ENCODE measurements around the gene GLIS1. TPM values are rescaled to one million over a fixed set of nuclear protein-coding genes. Genes with fewer than 3 reads are reported as not detected.

Gene GLIS1
- polyA plus RNA-seq, 1 donor: 0.58 TPM

DNA sequence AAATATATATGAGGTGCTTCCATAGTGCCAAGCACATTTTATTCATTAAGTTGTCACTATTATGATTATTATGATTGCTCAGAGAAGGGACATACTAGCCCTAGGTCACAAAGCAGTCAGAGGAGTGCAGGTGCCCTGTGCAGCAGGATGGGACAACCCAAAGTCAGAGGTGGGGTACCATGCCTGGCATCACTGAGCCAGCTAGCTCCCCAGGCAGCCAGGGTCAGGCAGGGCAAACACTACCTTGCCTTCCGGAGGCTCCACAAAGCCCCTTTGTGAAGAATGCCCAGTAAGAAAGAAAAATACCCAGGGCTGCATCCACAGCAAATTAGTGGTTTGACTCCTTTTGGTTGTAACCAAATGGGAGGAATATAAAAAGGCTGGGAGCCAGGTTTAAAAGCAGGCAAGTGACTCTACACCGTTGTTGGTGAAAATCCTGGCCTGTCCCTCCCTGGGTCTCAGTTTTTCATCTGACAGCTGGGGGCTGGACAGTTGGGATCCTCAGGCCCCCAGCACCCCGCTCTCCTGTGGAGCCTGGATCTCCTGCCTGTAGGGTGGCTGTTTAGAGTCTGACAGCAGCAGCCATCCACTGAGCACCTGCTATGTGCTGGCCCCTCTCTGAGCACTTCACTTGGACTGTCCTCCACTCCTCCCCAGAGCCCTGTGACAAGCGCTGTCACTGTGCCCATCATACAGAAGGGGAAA, 98.8 kb downstream of the GLIS1 start:
- Histone ChIP-seq H3K27ac (ENCODE audit: low read length) (no peak overlapping the region), H3K27me3 (ENCODE audit: control insufficient read depth, insufficient read depth, low read length) (peaks cover 4% of the 10 kb centered on the region), H3K36me3 (ENCODE audit: control insufficient read depth, insufficient read depth, low read length) (no peaks in the 10 kb centered on the region), H3K9me3 (ENCODE audit: control insufficient read depth, low read depth, low read length) (no peaks in the 10 kb centered on the region), H3K4me1 (ENCODE audit: control insufficient read depth, insufficient read depth, low read length) (no peaks in the 10 kb centered on the region), H3K4me3 (ENCODE audit: low read length) (no peak overlapping the region)
- no CpG with 5 or more reads among the region's 4 CpGs for WGBS (ENCODE audit: insufficient coverage, low lambda C conversion rate)
- no peak for DNase-seq

DNA sequence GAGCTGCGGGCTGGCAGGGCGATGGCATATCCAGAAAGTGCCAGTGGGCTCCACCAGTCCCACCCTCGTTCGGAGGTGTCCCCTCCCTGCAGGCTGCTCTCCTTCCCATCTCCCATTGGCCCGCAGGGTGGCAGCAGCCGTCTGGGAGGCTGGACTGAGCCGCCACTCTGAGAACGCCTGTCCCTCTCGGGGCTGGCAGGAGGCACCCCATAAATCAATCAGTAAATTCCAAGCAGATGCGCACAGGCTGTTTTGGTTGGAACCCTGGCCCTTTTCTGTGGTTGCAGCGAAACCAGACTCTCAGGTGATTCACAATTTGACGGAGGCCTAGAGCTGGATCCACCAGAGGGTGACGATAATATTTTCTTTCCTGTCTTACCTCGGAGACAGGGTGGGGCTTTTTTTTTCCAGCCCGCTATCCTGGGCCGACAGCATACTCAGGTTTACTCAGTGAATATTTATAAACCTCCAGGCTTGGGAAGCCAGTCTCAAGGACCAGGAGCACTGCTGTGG, 99.7 kb downstream of the GLIS1 start:
- peak in 1 of 2 donors; percentile 22 for DNase-seq
- Histone ChIP-seq H3K4me3 (ENCODE audit: low read length) (no peak overlapping the region), H3K9me3 (ENCODE audit: control insufficient read depth, low read depth, low read length) (no peaks in the 10 kb centered on the region), H3K4me1 (ENCODE audit: control insufficient read depth, insufficient read depth, low read length) (no peaks in the 10 kb centered on the region), H3K27me3 (ENCODE audit: control insufficient read depth, insufficient read depth, low read length) (peaks cover 8% of the 10 kb centered on the region), H3K36me3 (ENCODE audit: control insufficient read depth, insufficient read depth, low read length) (no peaks in the 10 kb centered on the region), H3K27ac (ENCODE audit: low read length) (no peak overlapping the region)
- no CpG with 5 or more reads among the region's 16 CpGs for WGBS (ENCODE audit: insufficient coverage, low lambda C conversion rate)

DNA sequence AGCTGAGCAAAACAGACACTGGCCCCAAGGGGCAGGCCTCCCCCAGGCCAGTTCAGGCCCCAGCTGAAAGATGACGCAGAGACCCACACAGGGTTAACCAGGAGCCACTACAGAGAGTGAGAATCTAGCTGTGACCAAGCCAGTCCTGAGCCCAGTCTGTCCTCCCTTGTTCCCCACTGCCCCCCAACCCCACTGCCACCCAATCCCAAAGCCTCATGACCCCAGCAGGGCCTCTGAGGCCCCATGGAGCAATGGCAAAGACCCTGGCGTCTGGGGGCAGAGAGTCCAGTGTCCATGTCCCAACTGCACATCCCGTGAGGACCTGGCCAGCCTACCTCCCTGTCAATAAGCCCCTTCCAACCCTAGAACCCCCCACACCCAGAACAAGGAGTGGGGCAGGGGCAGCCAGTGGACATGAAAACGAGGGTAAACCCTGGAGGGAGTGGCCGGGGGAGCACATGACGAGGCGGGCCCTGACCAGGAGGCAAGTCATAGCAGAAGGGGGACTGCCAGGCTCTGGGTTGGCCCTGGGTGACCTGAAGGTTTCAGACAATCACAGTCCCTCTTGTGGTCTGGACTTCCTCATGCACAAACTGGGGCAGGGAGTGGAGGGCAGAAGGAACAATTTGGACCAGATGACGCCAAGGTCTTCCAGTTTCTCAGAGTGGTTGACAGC, 100.5 kb downstream of the GLIS1 start:
- Histone ChIP-seq H3K4me3 (ENCODE audit: low read length) (no peak overlapping the region), H3K4me1 (ENCODE audit: control insufficient read depth, insufficient read depth, low read length) (no peaks in the 10 kb centered on the region), H3K9me3 (ENCODE audit: control insufficient read depth, low read depth, low read length) (no peaks in the 10 kb centered on the region), H3K27ac (ENCODE audit: low read length) (no peak overlapping the region), H3K36me3 (ENCODE audit: control insufficient read depth, insufficient read depth, low read length) (no peaks in the 10 kb centered on the region), H3K27me3 (ENCODE audit: control insufficient read depth, insufficient read depth, low read length) (peaks cover 8% of the 10 kb centered on the region)
- DNase-seq: no peak
- no CpG with 5 or more reads among the region's 8 CpGs for WGBS (ENCODE audit: insufficient coverage, low lambda C conversion rate)

DNA sequence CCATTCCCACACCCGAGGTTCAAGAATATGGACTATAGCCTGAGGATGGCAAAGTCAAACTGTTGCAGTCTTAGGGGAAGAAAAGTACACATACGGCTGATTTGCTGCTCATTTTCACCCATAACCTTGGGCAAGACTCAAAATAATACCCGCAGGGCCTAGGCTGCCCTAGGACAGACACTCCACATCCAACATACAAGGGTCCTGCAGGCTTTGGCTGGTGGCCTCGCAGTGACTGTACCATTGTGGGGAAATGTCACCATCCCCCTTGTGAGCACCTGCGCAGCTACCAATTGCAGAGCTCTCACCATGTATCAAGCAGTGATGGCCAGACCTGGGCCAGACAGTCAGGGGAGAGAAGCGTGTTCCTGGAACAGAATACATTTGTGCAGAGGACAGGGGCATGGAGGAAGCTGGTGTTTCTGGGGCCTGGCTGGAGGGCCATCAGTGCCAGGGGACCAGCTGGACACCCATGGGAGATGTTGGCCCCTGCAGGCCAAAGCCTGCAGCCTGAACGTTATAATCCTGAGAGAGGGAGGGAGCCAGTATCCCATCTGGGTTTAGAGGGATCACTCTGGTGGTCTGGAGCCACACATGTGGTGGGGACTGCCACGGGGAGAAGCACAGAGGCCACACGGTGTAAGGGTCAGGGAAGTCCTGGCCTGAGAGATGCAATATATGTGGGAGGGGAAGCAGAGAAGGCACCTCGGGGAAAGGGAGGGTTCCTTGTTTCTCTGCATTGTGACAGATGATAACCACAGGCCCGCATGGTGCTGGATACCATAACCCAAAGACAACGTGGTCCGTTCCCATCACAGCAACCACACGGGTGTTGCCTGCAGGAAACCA, 101.2 kb downstream of the GLIS1 start:
- Histone ChIP-seq H3K36me3 (ENCODE audit: control insufficient read depth, insufficient read depth, low read length) (no peaks in the 10 kb centered on the region), H3K27ac (ENCODE audit: low read length) (no peak overlapping the region), H3K4me3 (ENCODE audit: low read length) (no peak overlapping the region), H3K4me1 (ENCODE audit: control insufficient read depth, insufficient read depth, low read length) (no peaks in the 10 kb centered on the region), H3K9me3 (ENCODE audit: control insufficient read depth, low read depth, low read length) (no peaks in the 10 kb centered on the region), H3K27me3 (ENCODE audit: control insufficient read depth, insufficient read depth, low read length) (peaks cover 8% of the 10 kb centered on the region)
- no CpG with 5 or more reads among the region's 14 CpGs for WGBS (ENCODE audit: insufficient coverage, low lambda C conversion rate)
- no peak for DNase-seq

DNA sequence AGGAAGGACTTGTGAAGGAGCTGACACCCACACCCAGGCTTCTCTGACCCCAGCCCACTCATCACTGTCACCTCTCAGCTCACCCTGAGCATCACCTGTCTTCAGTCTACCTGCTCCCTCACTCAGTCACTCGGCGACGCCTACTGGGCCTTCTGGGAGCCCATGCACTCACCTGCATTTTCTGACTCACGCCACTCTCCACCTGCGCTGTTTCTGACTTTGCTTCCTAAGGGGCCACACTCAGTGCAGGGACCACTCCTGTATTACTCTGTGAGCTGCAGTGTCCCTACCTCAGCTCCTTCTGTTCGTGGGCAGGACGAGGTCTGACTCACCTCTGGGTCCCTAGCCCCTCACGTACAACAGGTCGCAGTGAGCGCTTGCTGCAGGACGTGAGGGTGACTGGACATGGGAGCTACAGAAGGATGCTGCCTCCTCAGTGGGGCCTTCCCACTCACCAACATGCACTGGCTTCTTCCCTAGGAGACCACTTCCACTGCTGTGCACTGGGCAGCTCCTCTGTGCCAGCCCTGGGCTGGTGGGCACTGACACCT, 102.3 kb downstream of the GLIS1 start:
- peaks cover 8% of the 10 kb centered on the region for H3K27me3 ChIP-seq (ENCODE audit: control insufficient read depth, insufficient read depth, low read length)
- no peak overlapping the region for H3K27ac ChIP-seq (ENCODE audit: low read length)
- H3K4me3 ChIP-seq (ENCODE audit: low read length): no peak overlapping the region
- H3K36me3 ChIP-seq (ENCODE audit: control insufficient read depth, insufficient read depth, low read length): no peaks in the 10 kb centered on the region
- no peak for DNase-seq
- WGBS (ENCODE audit: insufficient coverage, low lambda C conversion rate): no CpG with 5 or more reads among the region's 11 CpGs
- no peaks in the 10 kb centered on the region for H3K4me1 ChIP-seq (ENCODE audit: control insufficient read depth, insufficient read depth, low read length)
- no peaks in the 10 kb centered on the region for H3K9me3 ChIP-seq (ENCODE audit: control insufficient read depth, low read depth, low read length)

DNA sequence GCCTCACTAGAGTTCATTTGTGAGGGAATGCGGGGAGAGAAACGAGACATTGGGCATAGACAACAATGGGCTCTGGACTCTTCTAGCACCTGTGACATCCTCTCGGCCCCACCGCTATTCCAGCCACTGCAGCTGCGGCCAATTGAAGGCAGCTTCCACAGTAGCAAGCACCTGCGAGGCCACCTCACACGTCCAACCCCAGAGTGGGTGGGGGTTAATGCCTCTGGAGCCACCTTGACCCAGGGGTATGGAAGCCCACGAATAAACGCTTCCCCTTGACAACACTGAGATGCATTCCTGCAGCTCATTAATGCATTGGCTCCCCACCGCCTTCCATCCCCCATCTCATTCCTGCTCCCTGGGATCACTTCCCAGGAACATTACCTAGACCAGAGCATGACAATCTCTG, 104.4 kb downstream of the GLIS1 start:
- H3K4me1 ChIP-seq (ENCODE audit: control insufficient read depth, insufficient read depth, low read length): no peaks in the 10 kb centered on the region
- H3K27ac ChIP-seq (ENCODE audit: low read length): no peak overlapping the region
- no peaks in the 10 kb centered on the region for H3K9me3 ChIP-seq (ENCODE audit: control insufficient read depth, low read depth, low read length)
- H3K4me3 ChIP-seq (ENCODE audit: low read length): no peak overlapping the region
- no peak for DNase-seq
- H3K36me3 ChIP-seq (ENCODE audit: control insufficient read depth, insufficient read depth, low read length): no peaks in the 10 kb centered on the region
- WGBS (ENCODE audit: insufficient coverage, low lambda C conversion rate): no CpG with 5 or more reads among the region's 10 CpGs
- peaks cover 3% of the 10 kb centered on the region for H3K27me3 ChIP-seq (ENCODE audit: control insufficient read depth, insufficient read depth, low read length)

DNA sequence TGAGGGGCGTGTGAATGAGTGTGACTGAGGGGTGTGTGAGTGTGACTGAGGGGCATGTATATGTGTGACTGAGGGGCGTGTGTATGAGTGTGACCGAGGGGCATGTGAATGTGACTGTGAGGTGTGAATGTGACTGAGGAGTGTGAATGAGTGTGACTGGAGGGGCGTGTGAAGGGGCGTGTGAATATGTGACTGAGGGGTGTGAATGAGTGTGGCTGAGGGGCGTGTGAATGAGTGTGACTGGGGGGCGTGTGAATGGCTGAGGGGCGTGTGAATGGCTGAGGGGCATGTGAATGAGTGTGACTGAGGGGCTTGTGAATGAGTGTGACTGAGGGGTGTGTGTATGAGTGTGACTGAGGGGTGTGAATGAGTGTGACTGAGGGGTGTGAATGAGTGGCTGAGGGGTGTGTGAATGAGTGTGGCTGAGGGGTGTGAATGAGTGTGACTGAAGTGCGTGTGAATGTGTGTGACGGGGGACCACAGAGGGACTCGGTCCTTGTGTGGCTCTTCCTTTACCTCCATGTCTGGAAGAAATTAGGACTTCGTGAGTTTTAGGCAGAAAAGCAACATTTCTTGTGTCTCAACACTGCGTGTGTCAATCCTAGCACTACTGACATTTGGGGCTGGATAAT, 105.8 kb downstream of the GLIS1 start:
- 91% methylated on average over 7 of the region's 13 CpGs for WGBS (ENCODE audit: insufficient coverage, low lambda C conversion rate)
- no peaks in the 10 kb centered on the region for H3K4me1 ChIP-seq (ENCODE audit: control insufficient read depth, insufficient read depth, low read length)
- H3K27ac ChIP-seq (ENCODE audit: low read length): no peak overlapping the region
- no peaks in the 10 kb centered on the region for H3K9me3 ChIP-seq (ENCODE audit: control insufficient read depth, low read depth, low read length)
- no peak for DNase-seq
- no peaks in the 10 kb centered on the region for H3K36me3 ChIP-seq (ENCODE audit: control insufficient read depth, insufficient read depth, low read length)
- no peak overlapping the region for H3K4me3 ChIP-seq (ENCODE audit: low read length)
- H3K27me3 ChIP-seq (ENCODE audit: control insufficient read depth, insufficient read depth, low read length): peaks cover 3% of the 10 kb centered on the region

DNA sequence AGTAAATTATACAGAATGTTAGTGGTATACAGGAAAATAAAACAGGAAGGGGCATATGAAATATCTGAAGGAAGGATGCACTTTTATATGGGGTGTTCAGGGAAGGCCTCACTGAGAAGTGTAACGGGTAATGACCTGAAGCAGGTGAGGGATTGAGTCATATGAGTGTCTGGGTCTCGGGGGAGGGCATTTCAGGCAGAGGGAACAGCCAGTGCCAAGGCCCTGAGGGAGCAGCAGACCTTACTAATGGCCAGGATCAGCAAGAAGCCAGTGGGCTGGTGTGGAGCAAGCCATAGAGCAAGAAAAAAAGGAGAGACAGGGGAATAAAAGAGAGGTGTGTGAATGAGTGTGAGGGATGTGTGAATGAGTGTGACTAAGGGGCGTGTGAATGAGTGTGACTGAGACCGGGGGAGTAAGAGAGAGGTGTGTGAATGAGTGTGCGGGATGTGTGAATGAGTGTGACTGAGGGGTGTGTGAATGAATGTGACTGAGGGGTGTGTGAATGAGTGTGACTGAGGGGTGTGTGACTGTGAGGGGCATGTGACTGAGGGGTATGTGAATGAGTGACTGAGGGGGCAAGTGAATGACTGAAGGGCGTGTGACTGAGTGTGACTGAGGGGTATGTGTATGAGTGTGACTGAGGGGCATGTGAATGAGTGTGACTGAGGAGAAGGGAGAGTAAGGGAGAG, 107.2 kb downstream of the GLIS1 start:
- Histone ChIP-seq H3K4me1 (ENCODE audit: control insufficient read depth, insufficient read depth, low read length) (no peaks in the 10 kb centered on the region), H3K9me3 (ENCODE audit: control insufficient read depth, low read depth, low read length) (no peaks in the 10 kb centered on the region), H3K36me3 (ENCODE audit: control insufficient read depth, insufficient read depth, low read length) (no peaks in the 10 kb centered on the region), H3K27ac (ENCODE audit: low read length) (no peak overlapping the region), H3K4me3 (ENCODE audit: low read length) (no peak overlapping the region), H3K27me3 (ENCODE audit: control insufficient read depth, insufficient read depth, low read length) (peaks cover 3% of the 10 kb centered on the region)
- no peak for DNase-seq
- WGBS (ENCODE audit: insufficient coverage, low lambda C conversion rate): 100% methylated on average over 3 of the region's 6 CpGs

DNA sequence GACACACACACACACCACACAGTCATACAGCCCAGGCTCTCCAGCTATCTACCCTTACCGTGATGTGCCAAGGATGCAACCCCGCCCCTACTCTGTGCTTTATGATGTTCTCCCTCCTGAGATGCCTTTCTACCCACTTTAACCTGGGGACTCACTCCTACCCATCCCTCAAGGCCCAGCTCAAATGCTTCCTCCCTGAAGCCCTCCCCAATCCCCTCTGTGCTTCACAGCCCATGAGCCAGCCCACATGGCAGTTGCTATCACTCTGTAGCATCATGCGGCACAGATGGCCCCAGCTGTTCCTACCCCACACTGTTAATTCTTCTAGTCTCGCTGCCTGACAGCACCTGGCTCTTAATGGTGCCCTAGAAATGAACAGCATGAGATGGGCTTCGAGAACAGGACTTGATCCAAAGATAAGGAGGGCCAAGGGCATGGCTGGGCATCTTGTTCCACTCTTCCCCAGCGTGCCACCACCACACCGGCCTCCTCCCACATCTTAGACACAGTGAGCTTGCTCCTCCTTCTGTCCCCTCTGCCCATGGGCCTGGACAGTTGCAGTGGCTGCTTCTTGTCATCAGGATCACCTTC, 109.8 kb downstream of the GLIS1 start:
- no peak overlapping the region for H3K27ac ChIP-seq (ENCODE audit: low read length)
- no CpG with 5 or more reads among the region's 7 CpGs for WGBS (ENCODE audit: insufficient coverage, low lambda C conversion rate)
- no peaks in the 10 kb centered on the region for H3K27me3 ChIP-seq (ENCODE audit: control insufficient read depth, insufficient read depth, low read length)
- H3K9me3 ChIP-seq (ENCODE audit: control insufficient read depth, low read depth, low read length): peaks cover 2% of the 10 kb centered on the region
- H3K4me3 ChIP-seq (ENCODE audit: low read length): no peak overlapping the region
- H3K4me1 ChIP-seq (ENCODE audit: control insufficient read depth, insufficient read depth, low read length): no peaks in the 10 kb centered on the region
- no peak for DNase-seq
- H3K36me3 ChIP-seq (ENCODE audit: control insufficient read depth, insufficient read depth, low read length): no peaks in the 10 kb centered on the region
